Measurements from ENCODE around the gene HOXA10.

DNA sequence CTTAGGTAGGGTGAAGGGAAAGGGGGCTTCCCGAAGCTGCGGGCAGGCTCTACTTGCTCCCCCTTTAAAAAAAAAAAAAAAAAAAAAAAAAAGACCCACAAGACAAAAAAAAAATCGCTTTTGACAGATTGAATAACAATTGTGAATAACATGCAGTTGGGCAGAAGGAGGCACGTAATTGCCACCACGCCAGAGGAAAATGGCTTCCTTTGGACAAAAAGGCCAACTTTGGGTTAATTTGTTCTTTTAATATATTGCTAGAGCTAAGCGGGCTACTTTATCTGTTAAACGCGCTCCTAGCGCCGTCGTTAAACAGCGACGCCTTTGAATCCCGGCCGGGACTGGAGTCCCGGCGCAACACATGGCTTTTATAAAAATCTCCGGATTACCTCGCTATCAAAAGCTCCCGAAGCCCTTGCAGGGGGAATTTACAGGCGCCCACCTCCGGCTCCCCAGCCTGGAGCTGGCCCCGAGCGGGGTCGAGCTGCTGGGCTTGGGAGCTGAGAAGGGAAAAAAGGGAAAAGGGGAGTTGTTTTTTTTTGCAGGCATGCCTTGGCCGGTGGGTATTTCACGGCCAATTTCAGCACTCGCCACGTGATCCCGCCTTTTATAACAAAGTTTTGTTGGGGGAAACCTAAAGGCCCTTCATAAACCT lies 9.7 kb upstream of the HOXA10 start:
- TF ChIP-seq, protein P1, sequence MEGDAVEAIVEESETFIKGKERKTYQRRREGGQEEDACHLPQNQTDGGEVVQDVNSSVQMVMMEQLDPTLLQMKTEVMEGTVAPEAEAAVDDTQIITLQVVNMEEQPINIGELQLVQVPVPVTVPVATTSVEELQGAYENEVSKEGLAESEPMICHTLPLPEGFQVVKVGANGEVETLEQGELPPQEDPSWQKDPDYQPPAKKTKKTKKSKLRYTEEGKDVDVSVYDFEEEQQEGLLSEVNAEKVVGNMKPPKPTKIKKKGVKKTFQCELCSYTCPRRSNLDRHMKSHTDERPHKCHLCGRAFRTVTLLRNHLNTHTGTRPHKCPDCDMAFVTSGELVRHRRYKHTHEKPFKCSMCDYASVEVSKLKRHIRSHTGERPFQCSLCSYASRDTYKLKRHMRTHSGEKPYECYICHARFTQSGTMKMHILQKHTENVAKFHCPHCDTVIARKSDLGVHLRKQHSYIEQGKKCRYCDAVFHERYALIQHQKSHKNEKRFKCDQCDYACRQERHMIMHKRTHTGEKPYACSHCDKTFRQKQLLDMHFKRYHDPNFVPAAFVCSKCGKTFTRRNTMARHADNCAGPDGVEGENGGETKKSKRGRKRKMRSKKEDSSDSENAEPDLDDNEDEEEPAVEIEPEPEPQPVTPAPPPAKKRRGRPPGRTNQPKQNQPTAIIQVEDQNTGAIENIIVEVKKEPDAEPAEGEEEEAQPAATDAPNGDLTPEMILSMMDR (IDR thresholded peaks at IDR 0.05), result no peak
- TF ChIP-seq POLR2A (IDR thresholded peaks at IDR 0.05) (no peak), EP300 (IDR thresholded peaks at IDR 0.05) (no peak)
